Measurements from ENCODE around the gene WDR82.

GRCh38 chr3:52229656-52230055, 48.8 kb downstream of the WDR82 start:
- TF ChIP-seq POLR2A (IDR thresholded peaks at IDR 0.05), result no peak
- TF ChIP-seq, protein P1, sequence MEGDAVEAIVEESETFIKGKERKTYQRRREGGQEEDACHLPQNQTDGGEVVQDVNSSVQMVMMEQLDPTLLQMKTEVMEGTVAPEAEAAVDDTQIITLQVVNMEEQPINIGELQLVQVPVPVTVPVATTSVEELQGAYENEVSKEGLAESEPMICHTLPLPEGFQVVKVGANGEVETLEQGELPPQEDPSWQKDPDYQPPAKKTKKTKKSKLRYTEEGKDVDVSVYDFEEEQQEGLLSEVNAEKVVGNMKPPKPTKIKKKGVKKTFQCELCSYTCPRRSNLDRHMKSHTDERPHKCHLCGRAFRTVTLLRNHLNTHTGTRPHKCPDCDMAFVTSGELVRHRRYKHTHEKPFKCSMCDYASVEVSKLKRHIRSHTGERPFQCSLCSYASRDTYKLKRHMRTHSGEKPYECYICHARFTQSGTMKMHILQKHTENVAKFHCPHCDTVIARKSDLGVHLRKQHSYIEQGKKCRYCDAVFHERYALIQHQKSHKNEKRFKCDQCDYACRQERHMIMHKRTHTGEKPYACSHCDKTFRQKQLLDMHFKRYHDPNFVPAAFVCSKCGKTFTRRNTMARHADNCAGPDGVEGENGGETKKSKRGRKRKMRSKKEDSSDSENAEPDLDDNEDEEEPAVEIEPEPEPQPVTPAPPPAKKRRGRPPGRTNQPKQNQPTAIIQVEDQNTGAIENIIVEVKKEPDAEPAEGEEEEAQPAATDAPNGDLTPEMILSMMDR (IDR thresholded peaks at IDR 0.05), result no peak

Data from adrenal gland (tissue), 5 donors.